Activated CD4-positive, alpha-beta memory T cell treated with anti-CD3 and anti-CD28 coated beads for 36 hours (primary cell): Measurements from ENCODE around the gene PTPN3. TPM values are rescaled to one million over a fixed set of nuclear protein-coding genes. Genes with fewer than 3 reads are reported as not detected.

Source experiments
- CTCF ChIA-PET: fragments of 350-600 bp; sonication (Branson Sonifier 250); formaldehyde crosslinking; loops from one replicate; lab custom pipeline; 2021; ENCODE audit warnings: antibody characterized with exemption, inconsistent platforms; lab: Charles Lee
- POLR2A ChIA-PET: fragments of 350-600 bp; sonication (Branson Sonifier 250); formaldehyde crosslinking; loops from one replicate; lab custom pipeline; 2021; ENCODE audit warnings: antibody characterized with exemption; lab: Charles Lee
- DNase-seq: peaks from one replicate; pipeline ENCODE4 v3.0.0-alpha.2; 2020
- H3K27ac Mint-ChIP-seq: one replicate; pipeline ENCODE4 v1.8.0; 2021; ENCODE audit warnings: mixed read lengths
- H3K27me3 Mint-ChIP-seq: one replicate; pipeline ENCODE4 v1.8.0; 2021; ENCODE audit warnings: mixed read lengths
- H3K36me3 Mint-ChIP-seq: one replicate; pipeline ENCODE4 v1.8.0; 2021; ENCODE audit warnings: mixed read lengths
- H3K4me1 Mint-ChIP-seq: one replicate; pipeline ENCODE4 v1.8.0; 2021; ENCODE audit warnings: low read depth, mixed read lengths
- H3K4me3 Mint-ChIP-seq: one replicate; pipeline ENCODE4 v1.8.0; 2021; ENCODE audit warnings: mild to moderate bottlenecking, mixed read lengths
- H3K9me3 Mint-ChIP-seq: one replicate; pipeline ENCODE4 v1.8.0; 2021; ENCODE audit warnings: mixed read lengths
- intact Hi-C: fragments of 100-400 bp; cut with micrococcal nuclease; formaldehyde crosslinking; loops from one replicate; pipeline ENCODE4 v1.15.1; 2023
- total RNA-seq, 2 experiments: library from RNA; stranded (reverse); gene quantifications; one replicate each; pipeline ENCODE4 v1.2.3, GENCODE V29; 2021

Gene PTPN3
- total RNA-seq, 2 experiments from 2014 or later: 0.52 to 0.56 TPM

DNA sequence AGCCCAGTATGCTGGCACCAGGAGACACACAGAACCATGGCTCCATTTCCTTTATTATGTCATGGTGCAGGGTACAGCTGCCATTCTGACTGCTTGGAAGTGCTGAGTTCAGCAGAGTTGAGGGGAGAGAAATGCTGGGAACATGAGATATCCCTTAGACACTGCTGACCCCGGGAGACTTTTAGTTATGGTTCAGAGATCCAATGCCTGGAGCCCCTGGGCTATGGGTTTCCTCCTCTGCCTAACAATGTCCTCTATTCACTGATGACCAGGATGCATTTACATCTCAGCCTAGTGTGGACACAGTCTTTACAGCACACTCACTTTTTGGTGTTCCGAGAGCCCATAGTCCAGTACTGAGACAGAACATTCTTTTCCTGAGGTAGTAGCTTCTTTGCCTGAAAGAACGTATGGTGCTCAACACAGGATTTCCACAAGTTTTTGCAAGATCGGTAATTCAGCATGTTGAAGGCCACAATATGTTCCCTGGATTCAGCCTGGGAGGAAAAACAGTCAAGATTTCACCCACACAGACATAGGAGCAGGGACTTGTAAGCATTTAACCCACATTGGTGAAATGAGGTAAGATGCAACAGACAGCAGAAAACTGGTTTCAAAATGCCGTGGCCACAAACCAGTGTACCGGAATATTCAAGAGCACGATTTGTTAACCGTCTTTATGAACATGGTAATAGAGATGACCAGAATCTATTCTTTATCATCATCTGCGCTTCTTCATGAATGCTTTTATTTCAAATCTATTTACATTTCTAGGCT, 71.3 kb downstream of the PTPN3 start:
- DNase-seq: no peak
- Mint-ChIP-seq H3K9me3 (no peaks in the 10 kb centered on the region), H3K36me3 (no peaks in the 10 kb centered on the region), H3K27ac (no peak overlapping the region), H3K4me3 (no peak overlapping the region), H3K27me3 (no peaks in the 10 kb centered on the region), H3K4me1 (no peaks in the 10 kb centered on the region)
- ChIA-PET CTCF (interaction anchor here (1.7 kb wide), 1 partner anchor 14 kb away, joined by 7 read pairs; no protein-coding TSS in a partner anchor), POLR2A (no interaction called here)
- intact Hi-C loops: no loop called here

- Mint-ChIP-seq H3K27me3 (peaks cover 5% of the 10 kb centered on the region), H3K27ac (no peak overlapping the region), H3K9me3 (no peaks in the 10 kb centered on the region), H3K4me3 (no peak overlapping the region), H3K4me1 (no peaks in the 10 kb centered on the region), H3K36me3 (no peaks in the 10 kb centered on the region)
- no peak for DNase-seq
- ChIA-PET CTCF (no interaction called here), POLR2A (no interaction called here)
- intact Hi-C loops: no loop called here
These were observed 73.5 kb downstream of the PTPN3 start for GRCh38 chr9:109424618-109425017.

GRCh38 chr9:109423877-109424276, 74.2 kb downstream of the PTPN3 start:
- H3K36me3 Mint-ChIP-seq: no peaks in the 10 kb centered on the region
- POLR2A ChIA-PET: no interaction called here
- intact Hi-C loops: no loop called here
- no peaks in the 10 kb centered on the region for H3K4me1 Mint-ChIP-seq
- CTCF ChIA-PET: no interaction called here
- H3K27me3 Mint-ChIP-seq: peaks cover 8% of the 10 kb centered on the region
- H3K27ac Mint-ChIP-seq: no peak overlapping the region
- DNase-seq: no peak
- no peaks in the 10 kb centered on the region for H3K9me3 Mint-ChIP-seq
- H3K4me3 Mint-ChIP-seq: no peak overlapping the region

- intact Hi-C loops: no loop called here
- ChIA-PET CTCF (interaction anchor here (0.9 kb wide), 1 partner anchor 47 kb away, joined by 5 read pairs; no protein-coding TSS in a partner anchor), POLR2A (no interaction called here)
- H3K27me3 Mint-ChIP-seq: peaks cover 8% of the 10 kb centered on the region
- H3K4me3 Mint-ChIP-seq: no peak overlapping the region
- H3K9me3 Mint-ChIP-seq: no peaks in the 10 kb centered on the region
- H3K27ac Mint-ChIP-seq: no peak overlapping the region
- no peak for DNase-seq
- H3K36me3 Mint-ChIP-seq: no peaks in the 10 kb centered on the region
- H3K4me1 Mint-ChIP-seq: no peaks in the 10 kb centered on the region
These were observed 75.5 kb downstream of the PTPN3 start for GRCh38 chr9:109422641-109423040.

DNA sequence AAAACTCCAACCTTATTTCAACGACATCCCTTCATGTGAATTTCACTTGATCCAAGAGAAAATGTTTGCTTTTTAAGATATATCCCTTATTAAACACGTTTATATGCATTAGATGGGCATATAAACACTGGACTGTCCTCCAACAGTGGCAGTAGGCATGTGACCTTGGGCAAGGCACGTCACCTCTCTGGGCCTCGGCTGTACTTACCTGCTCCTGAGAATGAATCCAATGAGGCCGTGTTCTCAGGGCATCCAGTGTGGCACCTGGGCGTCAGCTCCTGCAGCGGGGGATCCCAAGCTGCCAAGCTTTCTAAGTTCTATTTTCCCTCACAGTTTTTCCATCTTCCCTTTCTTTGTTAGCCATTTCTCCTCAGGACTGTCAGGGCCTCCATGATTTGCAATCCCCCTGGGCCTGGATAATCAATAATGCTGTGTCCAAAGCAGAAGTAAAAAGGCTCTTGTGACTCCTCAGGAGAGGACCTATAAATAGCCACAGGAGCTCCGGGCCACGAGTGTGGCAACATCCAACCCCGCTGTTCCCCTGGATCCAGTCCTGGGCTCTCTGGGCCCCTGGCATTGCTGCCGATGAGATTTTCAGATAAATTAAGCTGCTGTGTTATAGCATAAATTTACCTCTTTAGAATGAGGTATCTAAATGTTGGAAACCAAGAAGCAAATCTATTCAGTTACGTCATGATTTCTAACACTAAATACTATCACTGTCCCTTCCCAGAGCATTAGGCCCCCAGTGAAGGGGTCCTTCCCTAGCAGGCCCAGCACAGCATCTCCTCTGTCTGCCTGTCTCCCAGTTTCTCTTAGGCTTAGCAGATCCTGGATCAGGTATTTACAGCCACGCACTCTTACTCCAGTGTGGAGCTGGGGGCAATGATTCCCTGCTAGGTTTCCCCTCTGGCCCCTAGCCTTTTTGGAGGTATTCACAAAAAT, 76.8 kb downstream of the PTPN3 start:
- POLR2A ChIA-PET: no interaction called here
- no peak overlapping the region for H3K27ac Mint-ChIP-seq

DNA sequence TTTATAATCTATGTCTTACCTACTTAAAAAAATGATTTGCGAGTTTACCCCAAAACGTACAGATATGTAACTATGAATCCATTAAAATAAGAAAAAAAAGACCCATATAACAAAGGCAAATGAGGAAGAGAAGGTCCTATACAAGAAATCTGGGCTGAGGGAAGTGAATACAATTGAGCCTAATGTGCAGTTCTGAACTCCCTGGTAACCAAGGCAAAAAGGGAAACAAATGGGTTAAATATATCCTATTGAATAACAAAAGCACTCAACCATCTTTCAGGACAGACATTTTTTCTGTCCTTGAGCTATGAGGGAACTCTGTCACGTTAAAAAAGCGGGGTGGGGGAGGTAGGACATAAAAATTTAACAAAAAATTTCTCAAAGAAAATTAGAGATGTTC, 78.6 kb downstream of the PTPN3 start:
- intact Hi-C loops: loop anchor here (5.0 to 10.0 kb wide), 2 partner anchors 485 to 1208 kb away; partner anchors contain the start of genes ABITRAM and ELP1
- H3K27me3 Mint-ChIP-seq: peaks cover 18% of the 10 kb centered on the region
- H3K4me1 Mint-ChIP-seq: peaks cover 15% of the 10 kb centered on the region
- DNase-seq: no peak
- H3K36me3 Mint-ChIP-seq: no peaks in the 10 kb centered on the region
- H3K4me3 Mint-ChIP-seq: no peak overlapping the region
- CTCF ChIA-PET: interaction anchor here (0.7 kb wide), 1 partner anchor 10 kb away, joined by 3 read pairs; no protein-coding TSS in a partner anchor
- H3K27ac Mint-ChIP-seq: no peak overlapping the region
- POLR2A ChIA-PET: no interaction called here
- no peaks in the 10 kb centered on the region for H3K9me3 Mint-ChIP-seq

More for the DNA sequence above, 76.8 kb downstream of the PTPN3 start:
- Mint-ChIP-seq H3K36me3 (no peaks in the 10 kb centered on the region), H3K9me3 (no peaks in the 10 kb centered on the region), H3K4me3 (no peak overlapping the region), H3K4me1 (peaks cover 3% of the 10 kb centered on the region), H3K27me3 (peaks cover 8% of the 10 kb centered on the region)
- DNase-seq: no peak
- CTCF ChIA-PET: interaction anchor here (0.9 kb wide), 1 partner anchor 20 kb away, joined by 3 read pairs; no protein-coding TSS in a partner anchor
- intact Hi-C loops: no loop called here

GRCh38 chr9:109418827-109419226, 79.3 kb downstream of the PTPN3 start:
- DNase-seq: peak; percentile 28
- Mint-ChIP-seq H3K4me3 (no peak overlapping the region), H3K27ac (no peak overlapping the region), H3K4me1 (peaks cover 19% of the 10 kb centered on the region), H3K36me3 (no peaks in the 10 kb centered on the region), H3K27me3 (peaks cover 21% of the 10 kb centered on the region), H3K9me3 (no peaks in the 10 kb centered on the region)
- CTCF ChIA-PET: interaction anchor here (1.1 kb wide), 1 partner anchor 51 kb away, joined by 3 read pairs; no protein-coding TSS in a partner anchor
- intact Hi-C loops: loop anchor here (5.0 to 10.0 kb wide), 2 partner anchors 484 to 1208 kb away; partner anchors contain the start of genes ABITRAM and ELP1
- POLR2A ChIA-PET: no interaction called here

DNA sequence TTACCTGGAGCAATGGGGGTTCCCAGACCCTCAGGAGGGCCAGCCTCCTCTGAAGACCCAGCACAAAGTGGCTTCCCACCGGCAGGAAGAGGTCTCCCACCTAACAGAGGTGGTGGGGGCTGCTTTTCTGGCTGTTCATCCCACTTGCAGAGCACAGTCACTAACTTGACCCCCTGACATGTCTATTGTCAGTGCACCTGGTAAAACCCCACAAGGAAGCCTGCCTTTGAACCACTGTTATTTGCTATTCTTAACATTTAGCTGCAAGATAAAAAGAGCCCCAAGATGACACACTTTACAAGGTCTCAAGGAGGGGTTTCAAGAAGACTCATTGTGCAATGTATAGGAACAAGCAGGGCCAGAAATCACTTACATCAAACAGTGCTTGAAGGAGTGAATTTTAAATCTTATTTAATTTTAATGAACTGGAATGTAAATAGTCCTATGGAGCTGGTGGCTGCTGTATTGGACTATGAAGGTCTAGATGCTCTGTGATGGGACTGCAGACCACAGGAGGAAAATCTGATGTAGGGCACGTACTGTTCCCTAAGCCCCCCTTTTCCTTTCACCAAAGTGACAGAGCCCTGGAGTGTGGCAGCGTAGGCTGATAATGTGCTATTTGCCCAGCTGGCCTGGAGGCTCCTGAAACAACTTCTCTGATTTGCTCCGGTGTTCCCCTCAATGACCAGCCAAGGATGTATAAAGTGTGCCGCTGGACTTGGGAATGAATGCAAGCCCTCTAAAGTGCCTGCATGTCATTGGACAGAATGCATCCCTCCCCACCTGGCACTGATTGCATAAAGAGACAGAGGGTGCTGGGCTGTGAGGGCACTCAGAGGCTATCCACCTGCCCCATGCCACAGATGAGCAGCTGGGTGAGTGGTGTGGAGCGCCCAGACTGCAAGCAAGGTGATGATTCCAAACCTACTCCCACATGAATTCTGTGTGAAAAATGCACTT, 80.2 kb downstream of the PTPN3 start:
- intact Hi-C loops: loop anchor here (2.0 to 10.0 kb wide), 3 partner anchors 23 to 1209 kb away; partner anchors contain the start of genes ABITRAM and ELP1
- DNase-seq: no peak
- Mint-ChIP-seq H3K27ac (no peak overlapping the region), H3K36me3 (no peaks in the 10 kb centered on the region), H3K27me3 (peaks cover 27% of the 10 kb centered on the region), H3K9me3 (no peaks in the 10 kb centered on the region), H3K4me1 (peaks cover 19% of the 10 kb centered on the region), H3K4me3 (no peak overlapping the region)
- ChIA-PET POLR2A (no interaction called here), CTCF (interaction anchor here (1.1 kb wide), 1 partner anchor 52 kb away, joined by 3 read pairs; no protein-coding TSS in a partner anchor)

GRCh38 chr9:109417054-109417453, 81.1 kb downstream of the PTPN3 start:
- peaks cover 27% of the 10 kb centered on the region for H3K27me3 Mint-ChIP-seq
- peaks cover 20% of the 10 kb centered on the region for H3K4me1 Mint-ChIP-seq
- no peaks in the 10 kb centered on the region for H3K36me3 Mint-ChIP-seq
- intact Hi-C loops: loop anchor here (2.0 to 10.0 kb wide), 3 partner anchors 24 to 1210 kb away; partner anchors contain the start of genes ABITRAM and ELP1
- no peaks in the 10 kb centered on the region for H3K9me3 Mint-ChIP-seq
- H3K27ac Mint-ChIP-seq: no peak overlapping the region
- ChIA-PET POLR2A (no interaction called here), CTCF (no interaction called here)
- no peak overlapping the region for H3K4me3 Mint-ChIP-seq
- no peak for DNase-seq

GRCh38 chr9:109416135-109416706, 81.9 kb downstream of the PTPN3 start:
- peaks cover 27% of the 10 kb centered on the region for H3K27me3 Mint-ChIP-seq
- no peak overlapping the region for H3K4me3 Mint-ChIP-seq
- H3K9me3 Mint-ChIP-seq: no peaks in the 10 kb centered on the region
- CTCF ChIA-PET: no interaction called here
- POLR2A ChIA-PET: no interaction called here
- peak; percentile 58 for DNase-seq
- no peaks in the 10 kb centered on the region for H3K36me3 Mint-ChIP-seq
- intact Hi-C loops: loop anchor here (2.0 to 10.0 kb wide), 3 partner anchors 25 to 1211 kb away; partner anchors contain the start of genes ABITRAM and ELP1
- no peak overlapping the region for H3K27ac Mint-ChIP-seq
- H3K4me1 Mint-ChIP-seq: peaks cover 28% of the 10 kb centered on the region
